Ascending aorta (tissue), 2 donors: ENCODE results near the gene PTPN6. TPM values are rescaled to one million over a fixed set of nuclear protein-coding genes. Genes with fewer than 3 reads are reported as not detected.

Source experiments
- DNase-seq, 2 donors: peaks; one replicate each; pipeline ENCODE4 v3.0.0-alpha.2; 2019; ENCODE audit warnings: low spot score in 2 of 2
- H3K27ac ChIP-seq, 2 donors: fragments of 200-600 bp; sonication (generic); one replicate each; pipeline ENCODE4 v1.5.1; 2016 to 2017; ENCODE audit warnings: mild to moderate bottlenecking in 1 of 2
- H3K27me3 ChIP-seq: fragments of 200-600 bp; sonication (generic); one replicate; pipeline ENCODE4 v1.5.1; 2017
- H3K36me3 ChIP-seq, 2 donors: fragments of 200-600 bp; sonication (generic); one replicate each; pipeline ENCODE4 v1.5.1; 2016
- H3K4me1 ChIP-seq, 2 donors: fragments of 200-600 bp; sonication (generic); one replicate each; pipeline ENCODE4 v1.5.1; 2016 to 2017; ENCODE audit warnings: mild to moderate bottlenecking in 1 of 2
- H3K4me3 ChIP-seq, 2 donors: fragments of 200-600 bp; sonication (generic); one replicate each; pipeline ENCODE4 v1.5.1; 2016 to 2017; ENCODE audit warnings: mild to moderate bottlenecking in 1 of 2
- H3K9me3 ChIP-seq, 2 donors: fragments of 200-600 bp; sonication (generic); one replicate each; pipeline ENCODE4 v1.5.1; 2016
- CTCF ChIP-seq, 3 experiments: fragments of 200-600 bp in 2 of 3; fragments of 450-650 bp in 1 of 3; sonication (generic) in 2 of 3; IDR thresholded peaks; one replicate each; pipeline ENCODE4 v1.5.1; 2016 to 2019; ENCODE audit warnings: antibody characterized with exemption in 3 of 3, mild to moderate bottlenecking in 1 of 3, moderate library complexity in 1 of 3
- intact Hi-C: fragments of 100-400 bp; cut with DNase I; formaldehyde crosslinking; loops from one replicate; pipeline ENCODE4 v1.15.1; 2023
- total RNA-seq: library from RNA; depleted of rRNA; stranded (reverse); fragments of >200 nt; gene quantifications from one replicate; pipeline ENCODE4 v1.1.0, GENCODE V29; 2016

The PTPN6 gene
- total RNA-seq, 1 donor from 2014 or later: 1.7 TPM

- H3K27me3 ChIP-seq: no peaks in the 10 kb centered on the region
- intact Hi-C loops: no loop called here
- peaks cover 52 to 64% of the 10 kb centered on the region in 2 donors for H3K36me3 ChIP-seq
- no peak for DNase-seq
- H3K27ac ChIP-seq: no peak overlapping the region
- H3K9me3 ChIP-seq: no peaks in the 10 kb centered on the region
- TF ChIP-seq CTCF (IDR thresholded peaks at IDR 0.05): no peak
- no peaks in the 10 kb centered on the region for H3K4me1 ChIP-seq
- no peak overlapping the region for H3K4me3 ChIP-seq
Measured at GRCh38 chr12:6982532-6982931, 31.4 kb downstream of the PTPN6 start.

GRCh38 chr12:6987956-6988553 is 36.9 kb downstream of the PTPN6 start:
- DNase-seq: no peak
- no peak overlapping the region for H3K4me3 ChIP-seq
- TF ChIP-seq CTCF (IDR thresholded peaks at IDR 0.05): no peak
- H3K27me3 ChIP-seq: no peaks in the 10 kb centered on the region
- intact Hi-C loops: no loop called here
- peaks cover 12 to 27% of the 10 kb centered on the region in 2 donors for H3K36me3 ChIP-seq
- no peak overlapping the region for H3K27ac ChIP-seq
- H3K9me3 ChIP-seq: no peaks in the 10 kb centered on the region
- no peaks in the 10 kb centered on the region for H3K4me1 ChIP-seq

- H3K27ac ChIP-seq: no peak overlapping the region
- peaks cover 9 to 16% of the 10 kb centered on the region in 2 donors for H3K36me3 ChIP-seq
- no peaks in the 10 kb centered on the region for H3K4me1 ChIP-seq
- no peaks in the 10 kb centered on the region for H3K9me3 ChIP-seq
- intact Hi-C loops: no loop called here
- no peak for DNase-seq
- no peak overlapping the region for H3K4me3 ChIP-seq
- no peak for TF ChIP-seq CTCF (IDR thresholded peaks at IDR 0.05)
- no peaks in the 10 kb centered on the region for H3K27me3 ChIP-seq
Measured at GRCh38 chr12:6996040-6996441, 44.9 kb downstream of the PTPN6 start.

- intact Hi-C loops: no loop called here
- TF ChIP-seq CTCF (IDR thresholded peaks at IDR 0.05): no peak
- Histone ChIP-seq H3K4me1 (no peaks in the 10 kb centered on the region), H3K36me3 (peaks cover 9 to 12% of the 10 kb centered on the region in 2 donors), H3K27me3 (no peaks in the 10 kb centered on the region), H3K9me3 (no peaks in the 10 kb centered on the region), H3K4me3 (no peak overlapping the region), H3K27ac (no peak overlapping the region)
- no peak for DNase-seq
Measured at GRCh38 chr12:6998715-6999451, 47.7 kb downstream of the PTPN6 start.

- Histone ChIP-seq H3K27me3 (no peaks in the 10 kb centered on the region), H3K4me1 (no peaks in the 10 kb centered on the region), H3K27ac (no peak overlapping the region), H3K9me3 (no peaks in the 10 kb centered on the region), H3K36me3 (peaks cover 4 to 9% of the 10 kb centered on the region in 2 donors), H3K4me3 (no peak overlapping the region)
- no peak for DNase-seq
- no peak for TF ChIP-seq CTCF (IDR thresholded peaks at IDR 0.05)
- intact Hi-C loops: no loop called here
Measured at GRCh38 chr12:7001921-7002591, 50.9 kb downstream of the PTPN6 start.
